GM12878 (cell line): ENCODE data around the gene CNTRL. TPM values are rescaled to one million over a fixed set of nuclear protein-coding genes. Genes with fewer than 3 reads are reported as not detected.

ENCODE experiments used
- ATAC-seq: fragments of 200-7000 bp; cut with Tn5 transposase; 3 replicates; pipeline ENCODE4 v1.9.1; 2020; ENCODE audit warnings: mild to moderate bottlenecking, moderate library complexity
- BruUV-seq: library from RNA; stranded (reverse); fragments of 400-500 nt; replicated peaks from 2 replicates; lab custom pipeline; 2021; lab: Mats Ljungman, UMichigan
- CTCF ChIA-PET: fragments of 300-600 bp; sonication (Branson Sonifier 250); formaldehyde crosslinking; extraction: SDS; loops from one replicate; lab custom pipeline; 2021; ENCODE audit warnings: inconsistent platforms; lab: Yijun Ruan, JAX
- POLR2A ChIA-PET: fragments of 350-600 bp; formaldehyde crosslinking; extraction: SDS; loops from one replicate; lab custom pipeline; 2021; ENCODE audit warnings: inconsistent platforms; lab: Charles Lee
- RAD21 ChIA-PET: fragments of 300-600 bp; sonication (Branson Sonifier 250); formaldehyde crosslinking; loops from one replicate; lab custom pipeline; 2023; ENCODE audit warnings: antibody characterized with exemption; ENCODE audit not compliant: unreplicated experiment; lab: Charles Lee
- SMC1A ChIA-PET: fragments of 300-600 bp; sonication (Branson Sonifier 250); formaldehyde crosslinking; loops from one replicate; lab custom pipeline; 2023; ENCODE audit not compliant: unreplicated experiment, uncharacterized antibody; lab: Charles Lee
- DNase-seq: peaks from one replicate; pipeline ENCODE4 v3.0.0-alpha.2; 2011; ENCODE audit warnings: low read depth, low spot score
- FAIRE-seq: peaks from 3 replicates; lab custom pipeline; 2011; peaks lifted over from hg19 to GRCh38; lab: Jason Lieb, UNC
- H2AFZ ChIP-seq: 2 replicates; pipeline ENCODE4 v1.6.0; 2011; ENCODE audit warnings: low read depth, low read length, control low read depth; ENCODE audit not compliant: control insufficient read depth
- H3K27ac ChIP-seq: 2 replicates; pipeline ENCODE4 v1.5.1; 2011; ENCODE audit warnings: control low read depth; ENCODE audit not compliant: control insufficient read depth, insufficient read depth
- H3K27me3 ChIP-seq, 2 experiments: replicated peaks in 1 of 2; 2 replicates each; pipeline versions ENCODE4 v1.6.0 to v1.6.1; 2011; ENCODE audit warnings: low read length in 1 of 2; ENCODE audit not compliant: control insufficient read depth in 2 of 2, insufficient read depth in 2 of 2
- H3K36me3 ChIP-seq, 2 experiments: 2 replicates each; pipeline ENCODE4 v1.5.1; 2011; ENCODE audit warnings: low read length in 1 of 2; ENCODE audit not compliant: control insufficient read depth in 2 of 2, insufficient read depth in 2 of 2
- H3K4me1 ChIP-seq: 2 replicates; pipeline ENCODE4 v1.6.1; 2011; ENCODE audit warnings: mild to moderate bottlenecking, low read length, moderate library complexity, mixed read lengths; ENCODE audit not compliant: control insufficient read depth, insufficient read depth
- H3K4me2 ChIP-seq: 2 replicates; pipeline ENCODE4 v1.6.0; 2011; ENCODE audit warnings: control low read depth; ENCODE audit not compliant: control insufficient read depth, insufficient read depth
- H3K4me3 ChIP-seq: fragments of 200-600 bp; sonication (generic); 2 replicates; pipeline ENCODE4 v1.5.1; 2016
- H3K79me2 ChIP-seq: 2 replicates; pipeline ENCODE4 v1.6.0; 2011; ENCODE audit warnings: low read length; ENCODE audit not compliant: control insufficient read depth, insufficient read depth
- H3K9ac ChIP-seq: 2 replicates; pipeline ENCODE4 v1.8.0; 2011; ENCODE audit warnings: low read length, control low read depth, mixed read lengths; ENCODE audit not compliant: control insufficient read depth, insufficient read depth
- H3K9me3 ChIP-seq: replicated peaks from 3 replicates; pipeline ENCODE4 v1.5.1; 2011; ENCODE audit warnings: mild to moderate bottlenecking, low read length; ENCODE audit not compliant: control insufficient read depth, insufficient read depth
- H4K20me1 ChIP-seq: 2 replicates; pipeline ENCODE4 v1.6.0; 2011; ENCODE audit not compliant: control insufficient read depth, insufficient read depth
- DPF2 ChIP-seq: fragments of 450-650 bp; IDR thresholded peaks from 2 replicates; pipeline ENCODE4 v1.6.1; 2017; ENCODE audit warnings: mild to moderate bottlenecking
- ESRRA ChIP-seq: IDR thresholded peaks from 2 replicates; pipeline ENCODE4 v1.6.1; 2012; ENCODE audit warnings: mild to moderate bottlenecking, low read length, improper control_type of control experiment
- IKZF1 ChIP-seq: fragments of 450-650 bp; conservative IDR thresholded peaks from 2 replicates; pipeline ENCODE4 v1.6.1; 2017; ENCODE audit warnings: antibody characterized with exemption, mild to moderate bottlenecking
- MXI1 ChIP-seq: fragments of 150-350 bp; IDR thresholded peaks from 2 replicates; pipeline ENCODE4 v1.6.1; 2011; ENCODE audit warnings: low read depth, mild to moderate bottlenecking, inconsistent platforms, low read length, improper control_type of control experiment
- NBN ChIP-seq: fragments of 450-650 bp; IDR thresholded peaks from 2 replicates; pipeline ENCODE4 v1.6.1; 2016
- NFIC ChIP-seq: IDR thresholded peaks from 2 replicates; pipeline ENCODE4 v1.6.1; 2012; ENCODE audit warnings: low read depth, mild to moderate bottlenecking, inconsistent platforms, low read length, moderate library complexity
- NKRF ChIP-seq: fragments of 450-650 bp; conservative IDR thresholded peaks from 2 replicates; pipeline ENCODE4 v1.6.1; 2017; ENCODE audit warnings: mild to moderate bottlenecking, moderate library complexity
- NRF1 ChIP-seq: conservative IDR thresholded peaks from 2 replicates; pipeline ENCODE4 v1.6.1; 2011; ENCODE audit warnings: mild to moderate bottlenecking, low read depth, low read length, improper control_type of control experiment
- PKNOX1 ChIP-seq: fragments of 450-650 bp; IDR thresholded peaks from 2 replicates; pipeline ENCODE4 v1.6.1; 2016; ENCODE audit warnings: mild to moderate bottlenecking
- RUNX3 ChIP-seq: IDR thresholded peaks from 2 replicates; pipeline ENCODE4 v1.6.1; 2012; ENCODE audit warnings: low read length, inconsistent platforms
- SIN3A ChIP-seq: IDR thresholded peaks from 2 replicates; pipeline ENCODE4 v1.6.1; 2012; ENCODE audit warnings: low read depth, low read length, improper control_type of control experiment
- SRF ChIP-seq, 2 experiments: IDR thresholded peaks; 2 replicates each; pipeline ENCODE4 v1.6.1; 2011; ENCODE audit warnings: low read depth in 2 of 2, low read length in 2 of 2, mild to moderate bottlenecking in 1 of 2, moderate library complexity in 1 of 2
- SUPT20H ChIP-seq: IDR thresholded peaks from 2 replicates; pipeline ENCODE4 v1.6.1; 2011; ENCODE audit warnings: low read depth, mild to moderate bottlenecking, low read length, moderate library complexity, borderline replicate concordance; ENCODE audit not compliant: control insufficient read depth
- ZNF207 ChIP-seq: fragments of 450-650 bp; IDR thresholded peaks from 2 replicates; pipeline ENCODE4 v1.6.1; 2014; ENCODE audit warnings: antibody characterized with exemption, mild to moderate bottlenecking, borderline replicate concordance
- ZNF687 ChIP-seq: fragments of 450-650 bp; IDR thresholded peaks from 2 replicates; pipeline ENCODE4 v1.6.1; 2017; ENCODE audit warnings: mild to moderate bottlenecking, moderate library complexity
- ZZZ3 ChIP-seq: IDR thresholded peaks from 2 replicates; pipeline ENCODE4 v1.6.1; 2011; ENCODE audit warnings: low read depth; ENCODE audit not compliant: control insufficient read depth, insufficient read length
- WGBS: methylation state at CpG from one replicate; pipeline ENCODE4 v1.1.6; 2016; ENCODE audit warnings: low lambda C conversion rate; ENCODE audit not compliant: insufficient replicate concordance, insufficient coverage; ENCODE audit errors: missing lambda C conversion rate; 5-methylcytosine and 5-hydroxymethylcytosine counted together
- in situ Hi-C: fragments of 300-500 bp; cut with MboI; formaldehyde crosslinking; loops from 9 replicates; pipeline ENCODE4 v1.14.3; 2018; ENCODE audit warnings: mixed read lengths
- intact Hi-C: fragments of 100-400 bp; cut with micrococcal nuclease; formaldehyde crosslinking; loops from one replicate; pipeline ENCODE4 v1.14.2; 2022; ENCODE audit not compliant: unreplicated experiment
- polyA plus RNA-seq, 11 experiments: library from polyadenylated mRNA; depleted of rRNA in 4 of 11; unstranded in 6 of 11; stranded (reverse) in 5 of 11; fragments of >200 nt; fragmentation: Nextera tagmentation in 4 of 11; fragmentation: Illumina TruSeq in 1 of 11; extraction: Ambion mirVana in 4 of 11; extraction: Trizol in 1 of 11; gene quantifications; 1 replicate in 1 of 11; 2 replicates in 10 of 11; pipeline versions ENCODE4 v1.2.1 to v1.2.3, GENCODE V29; 2011 to 2016; ENCODE audit warnings: inconsistent platforms in 2 of 11, missing spikeins in 2 of 11, low read depth in 1 of 11
- total RNA-seq, 4 experiments: library from RNA; depleted of rRNA in 3 of 4; stranded (reverse); fragments of >200 nt in 3 of 4; fragmentation: Illumina TruSeq in 1 of 4; extraction: Trizol in 1 of 4; gene quantifications; 2 replicates each; pipeline versions ENCODE4 v1.2.1 to v1.2.3, GENCODE V29; 2013 to 2021

The CNTRL gene
- total and polyA plus RNA-seq, 10 of the 15 experiments (the other 5 are each of a cell fraction or from before 2014, with no cell fraction given): 20.0 to 65.4 (median 38.8) TPM

GRCh38 chr9:121201045-121201737 is 126.4 kb downstream of the CNTRL start:
- peak; percentile 50 for ATAC-seq
- H2AFZ ChIP-seq: peak overlapping the region; percentile 26
- H3K4me2 ChIP-seq: peak overlapping the region; percentile 84
- in situ Hi-C loops (no loop called here), intact Hi-C loops (no loop called here)
- FAIRE-seq: no peak
- H4K20me1 ChIP-seq: 0 out of 2 replicates have a peak, but pooled peaks cover 4% of the 10 kb centered on the region
- no TSS peak for BruUV-seq
- H3K36me3 ChIP-seq: no peaks in the 10 kb centered on the region
- RAD21 ChIA-PET: interaction anchor here (0.9 to 2.4 kb wide), 4 partner anchors 9 to 80 kb away, joined by 3 to 15 read pairs (median 4); no protein-coding TSS in a partner anchor
- SMC1A ChIA-PET: interaction anchor here (0.7 to 4.8 kb wide), 7 partner anchors 9 to 199 kb away, joined by 3 to 44 read pairs (median 5); no protein-coding TSS in a partner anchor
- POLR2A ChIA-PET: interaction anchor here (0.6 to 2.5 kb wide), 13 partner anchors 9 to 1739 kb away, joined by 3 to 11 read pairs (median 4); partner anchors contain the start of gene FBXW2
- H3K27ac ChIP-seq: peak overlapping the region; percentile 92
- H3K9me3 ChIP-seq: no peaks in the 10 kb centered on the region
- under 1% methylated on average over 61 of the region's 81 CpGs for WGBS
- H3K9ac ChIP-seq: peak overlapping the region; percentile 93
- H3K4me1 ChIP-seq: peaks cover 8% of the 10 kb centered on the region
- DNase-seq: no peak
- H3K4me3 ChIP-seq: peak overlapping the region; percentile 90
- peaks cover 63% of the 10 kb centered on the region for H3K79me2 ChIP-seq
- no peaks in the 10 kb centered on the region for H3K27me3 ChIP-seq
- CTCF ChIA-PET: interaction anchor here (0.6 to 3.4 kb wide), 10 partner anchors 9 to 265 kb away, joined by 3 to 34 read pairs (median 4); no protein-coding TSS in a partner anchor
- no peak for TF ChIP-seq ESRRA
- TF ChIP-seq NKRF: peak; percentile 66
- TF ChIP-seq NRF1: no peak
- no peak for TF ChIP-seq SUPT20H
- peak; percentile 68 for TF ChIP-seq SIN3A
- no peak for TF ChIP-seq SRF (IDR thresholded peaks at IDR 0.05; ENCODE audit: low read depth in 2 of 2, low read length in 2 of 2)
- no peak for TF ChIP-seq NFIC
- TF ChIP-seq MXI1: peak; percentile 58; the same call in 1 of the 2 replicates
- TF ChIP-seq IKZF1: peak; percentile 9
- TF ChIP-seq DPF2: peak; percentile 73
- no peak for TF ChIP-seq PKNOX1
- no peak for TF ChIP-seq ZZZ3
- no peak for TF ChIP-seq NBN
- TF ChIP-seq RUNX3: 0 out of 2 replicates have a peak, but pooled peaks have one; percentile 28
- no peak for TF ChIP-seq ZNF687
- 0 out of 2 replicates have a peak, but pooled peaks have one; percentile 32 for TF ChIP-seq ZNF207
